NCI-H460 (cell line): ENCODE measurements around the gene NPEPPS. TPM values are rescaled to one million over a fixed set of nuclear protein-coding genes. Genes with fewer than 3 reads are reported as not detected.

Source experiments
- DNase-seq: peaks from one replicate; pipeline ENCODE4 v3.0.0-alpha.2; 2016; ENCODE audit warnings: low read depth; ENCODE audit errors: extremely low read depth
- small RNA-seq, 2 experiments: library from RNA; depleted of rRNA; stranded (forward); fragments of <200 nt; gene quantifications; one replicate each; pipeline ENCODE3, GENCODE V24; 2014
- total RNA-seq: library from RNA; depleted of rRNA; stranded (reverse); fragments of >200 nt; shearing (Covaris generic); gene quantifications from 2 replicates; pipeline ENCODE4 v1.2.3, GENCODE V29; 2014; rRNA removed

NPEPPS gene
- total RNA-seq, 1 experiment from 2014 or later, result 44.6 TPM

- no peak for DNase-seq
These were observed 122.5 kb downstream of the NPEPPS start for GRCh38 chr17:47653442-47653841.

GRCh38 chr17:47654991-47655390 lies 124.1 kb downstream of the NPEPPS start:
- DNase-seq, result no peak

- DNase-seq, result no peak
These were observed 129.2 kb downstream of the NPEPPS start for GRCh38 chr17:47660064-47660492.

GRCh38 chr17:47663912-47664623 lies 133.2 kb downstream of the NPEPPS start:
- peak; percentile 66 for DNase-seq

- DNase-seq, result no peak
These were observed 133.7 kb downstream of the NPEPPS start for GRCh38 chr17:47664624-47664941.

GRCh38 chr17:47665655-47666054 lies 134.7 kb downstream of the NPEPPS start:
- DNase-seq, result no peak

- no peak for DNase-seq
These were observed 138.2 kb downstream of the NPEPPS start for GRCh38 chr17:47669081-47669480.

- no peak for DNase-seq
These were observed 139.2 kb downstream of the NPEPPS start for GRCh38 chr17:47670064-47670463.

Small RNA genes within 50 kb of the gene (small RNA-seq; reads per million reads assigned to genes)
- gene RF00019, result 0 reads per million in 2 experiments

Other genes starting within 250 kb of the NPEPPS start
- gene EFCAB13, start 207.2 kb upstream of the NPEPPS start, total RNA-seq, result 3.3 and 4.7 TPM in 2 replicates
- 390 and 410 TPM in 2 replicates for gene KPNB1, start 118.8 kb downstream of the NPEPPS start, total RNA-seq
- 2.7 and 5.3 TPM in 2 replicates for gene TBKBP1, start 163.1 kb downstream of the NPEPPS start, total RNA-seq
- gene TBX21, start 202.1 kb downstream of the NPEPPS start, total RNA-seq, result not detected in 2 replicates